DND-41 (cell line): ENCODE data around the gene PTGFRN.

Experiments
- ATAC-seq: fragments of 200-7000 bp; cut with Tn5 transposase; 3 replicates; pipeline ENCODE4 v1.9.1; 2021; ENCODE audit warnings: low read depth; ENCODE audit not compliant: insufficient read depth
- DNase-seq: peaks from one replicate; pipeline ENCODE4 v3.0.0-alpha.2; 2020
- H2AFZ ChIP-seq: 2 replicates; pipeline ENCODE4 v1.6.0; 2012; ENCODE audit warnings: low read depth, low read length
- H3K27ac ChIP-seq: 2 replicates; pipeline ENCODE4 v1.5.1; 2012; ENCODE audit warnings: low read length, inconsistent platforms
- H3K27me3 ChIP-seq: fragments of 200-600 bp; sonication (generic); 2 replicates; pipeline ENCODE4 v1.6.0; 2012; ENCODE audit warnings: low read length, mild to moderate bottlenecking, inconsistent platforms; ENCODE audit not compliant: insufficient read depth, poor library complexity
- H3K36me3 ChIP-seq: 2 replicates; pipeline ENCODE4 v1.5.1; 2012; ENCODE audit warnings: low read length, inconsistent platforms; ENCODE audit not compliant: insufficient read depth
- H3K4me1 ChIP-seq: 2 replicates; pipeline ENCODE4 v1.5.1; 2012; ENCODE audit warnings: mild to moderate bottlenecking, low read length; ENCODE audit not compliant: insufficient read depth
- H3K4me2 ChIP-seq: 2 replicates; pipeline ENCODE4 v1.6.0; 2012; ENCODE audit warnings: mild to moderate bottlenecking, moderate library complexity, low read length, inconsistent platforms; ENCODE audit not compliant: insufficient read depth
- H3K4me3 ChIP-seq, 2 experiments: fragments of 200-600 bp in 1 of 2; shearing (Covaris generic) in 1 of 2; 2 replicates each; pipeline ENCODE4 v1.5.1; 2012 to 2016; ENCODE audit warnings: inconsistent platforms in 2 of 2, low read length in 2 of 2, mild to moderate bottlenecking in 2 of 2, low read depth in 1 of 2, moderate library complexity in 1 of 2
- H3K79me2 ChIP-seq: 2 replicates; pipeline ENCODE4 v1.6.0; 2012; ENCODE audit warnings: low read length, inconsistent platforms; ENCODE audit not compliant: insufficient read depth
- H3K9ac ChIP-seq: 2 replicates; pipeline ENCODE4 v1.6.0; 2012; ENCODE audit warnings: low read depth, mild to moderate bottlenecking, inconsistent platforms, low read length, moderate library complexity
- H3K9me3 ChIP-seq: 2 replicates; pipeline ENCODE4 v1.5.1; 2012; ENCODE audit warnings: low read length, moderate library complexity, mild to moderate bottlenecking, inconsistent platforms; ENCODE audit not compliant: insufficient read depth, severe bottlenecking
- H4K20me1 ChIP-seq: 2 replicates; pipeline ENCODE4 v1.6.0; 2012; ENCODE audit warnings: low read length; ENCODE audit not compliant: insufficient read depth
- CTCF ChIP-seq: IDR thresholded peaks from 2 replicates; pipeline ENCODE4 v1.5.1; 2012; ENCODE audit warnings: borderline replicate concordance, low read length, moderate library complexity, mild to moderate bottlenecking; ENCODE audit not compliant: poor library complexity, severe bottlenecking; ENCODE audit errors: extremely low read depth
- EZH2 ChIP-seq: IDR thresholded peaks from 3 replicates; pipeline ENCODE4 v1.6.1; 2012; ENCODE audit warnings: borderline replicate concordance, low read depth, mild to moderate bottlenecking, moderate library complexity, low read length, inconsistent platforms; ENCODE audit not compliant: severe bottlenecking

Gene PTGFRN

GRCh38 chr1:116948046-116948445 is 38.3 kb downstream of the PTGFRN start:
- TF ChIP-seq CTCF (no peak), EZH2 (no peak)
- Histone ChIP-seq H3K9me3 (no peaks in the 10 kb centered on the region), H3K4me3 (no peak overlapping the region), H4K20me1 (no peaks in the 10 kb centered on the region), H3K36me3 (no peaks in the 10 kb centered on the region), H3K4me1 (no peaks in the 10 kb centered on the region), H2AFZ (no peak overlapping the region), H3K9ac (no peak overlapping the region), H3K4me2 (no peak overlapping the region), H3K27ac (no peak overlapping the region), H3K79me2 (no peaks in the 10 kb centered on the region), H3K27me3 (no peaks in the 10 kb centered on the region)
- DNase-seq: no peak
- no peak for ATAC-seq

DNA sequence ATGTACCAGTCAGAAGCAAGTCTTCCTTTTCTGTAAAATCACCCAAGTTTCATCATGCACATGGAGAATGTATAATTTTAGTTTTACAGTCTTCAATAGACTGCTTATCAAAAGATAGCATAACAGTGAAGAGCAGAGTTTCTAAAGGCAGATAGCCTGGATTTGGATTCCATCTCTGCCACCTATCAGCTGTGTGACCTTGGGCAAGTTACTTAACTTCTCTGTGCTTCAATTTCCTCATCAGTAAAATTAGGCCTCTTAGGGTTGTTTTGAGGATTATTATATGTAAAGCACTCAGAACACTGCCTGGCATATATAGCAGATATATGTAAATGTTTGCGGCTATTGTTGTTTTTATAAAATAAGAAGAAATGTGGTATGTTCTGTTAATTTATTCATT is 38.9 kb downstream of the PTGFRN start:
- Histone ChIP-seq H3K4me2 (no peak overlapping the region), H3K4me3 (no peak overlapping the region), H2AFZ (no peak overlapping the region), H3K36me3 (no peaks in the 10 kb centered on the region), H3K9ac (no peak overlapping the region), H3K9me3 (no peaks in the 10 kb centered on the region), H3K27me3 (no peaks in the 10 kb centered on the region), H3K4me1 (no peaks in the 10 kb centered on the region), H4K20me1 (no peaks in the 10 kb centered on the region), H3K27ac (no peak overlapping the region), H3K79me2 (no peaks in the 10 kb centered on the region)
- DNase-seq: no peak
- no peak for TF ChIP-seq EZH2
- no peak for TF ChIP-seq CTCF
- ATAC-seq: no peak

GRCh38 chr1:116949213-116949985 is 39.7 kb downstream of the PTGFRN start:
- Histone ChIP-seq H3K27me3 (no peaks in the 10 kb centered on the region), H3K36me3 (no peaks in the 10 kb centered on the region), H3K9me3 (no peaks in the 10 kb centered on the region), H3K4me1 (no peaks in the 10 kb centered on the region), H3K9ac (no peak overlapping the region), H2AFZ (no peak overlapping the region), H3K4me2 (no peak overlapping the region), H3K27ac (no peak overlapping the region), H4K20me1 (no peaks in the 10 kb centered on the region), H3K79me2 (no peaks in the 10 kb centered on the region), H3K4me3 (no peak overlapping the region)
- TF ChIP-seq EZH2 (no peak), CTCF (no peak)
- ATAC-seq (no peak), DNase-seq (no peak)
